ENCODE data around the gene NAT8.
"Not testable (repeated sequence)": the region's sequence is repeated elsewhere in the genome, so short reads cannot be mapped to it uniquely, and the experiment has no call there.

The NAT8 gene, protein sequence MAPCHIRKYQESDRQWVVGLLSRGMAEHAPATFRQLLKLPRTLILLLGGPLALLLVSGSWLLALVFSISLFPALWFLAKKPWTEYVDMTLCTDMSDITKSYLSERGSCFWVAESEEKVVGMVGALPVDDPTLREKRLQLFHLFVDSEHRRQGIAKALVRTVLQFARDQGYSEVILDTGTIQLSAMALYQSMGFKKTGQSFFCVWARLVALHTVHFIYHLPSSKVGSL
- total RNA-seq = 0 reads per million in 18 experiments

DNA sequence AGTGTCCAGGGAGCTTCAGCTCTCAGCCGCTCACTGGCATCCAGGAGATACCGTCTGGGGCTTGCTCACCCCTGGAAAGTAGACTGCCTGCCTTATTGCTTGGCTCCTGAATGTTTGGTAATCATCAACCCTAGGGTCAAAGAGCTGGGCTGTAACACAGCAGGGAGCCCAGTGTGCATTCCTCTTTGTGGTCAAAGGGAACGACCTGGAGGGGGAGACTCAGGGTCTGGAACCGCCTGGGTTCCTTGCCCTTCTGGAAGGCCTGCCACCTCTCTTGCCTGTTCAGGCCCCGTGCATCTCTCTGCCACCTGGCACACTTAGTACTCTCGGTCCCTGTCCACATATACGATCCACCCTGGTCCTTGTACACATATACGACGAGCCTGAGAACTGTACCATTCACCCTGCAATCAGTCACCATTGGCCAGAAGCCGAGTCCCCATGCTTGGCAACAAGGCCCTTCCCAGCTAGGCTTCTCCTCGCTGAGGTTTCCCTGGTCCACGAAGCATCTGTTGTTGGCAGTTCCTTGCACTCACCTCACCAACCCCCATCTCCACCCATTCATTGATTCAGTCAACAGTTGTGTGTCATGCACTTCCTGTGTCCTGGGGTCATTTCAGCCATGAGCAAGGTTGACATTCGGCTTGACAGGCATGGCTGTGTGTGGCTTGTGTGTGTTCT lies at the start of gene NAT8:
TSS of gene NAT8 (minus strand) at position 85 of the 681 bp plus-strand sequence. CDS start 794 bp downstream, outside the sequence.
- no peak for DNase-seq

DNA sequence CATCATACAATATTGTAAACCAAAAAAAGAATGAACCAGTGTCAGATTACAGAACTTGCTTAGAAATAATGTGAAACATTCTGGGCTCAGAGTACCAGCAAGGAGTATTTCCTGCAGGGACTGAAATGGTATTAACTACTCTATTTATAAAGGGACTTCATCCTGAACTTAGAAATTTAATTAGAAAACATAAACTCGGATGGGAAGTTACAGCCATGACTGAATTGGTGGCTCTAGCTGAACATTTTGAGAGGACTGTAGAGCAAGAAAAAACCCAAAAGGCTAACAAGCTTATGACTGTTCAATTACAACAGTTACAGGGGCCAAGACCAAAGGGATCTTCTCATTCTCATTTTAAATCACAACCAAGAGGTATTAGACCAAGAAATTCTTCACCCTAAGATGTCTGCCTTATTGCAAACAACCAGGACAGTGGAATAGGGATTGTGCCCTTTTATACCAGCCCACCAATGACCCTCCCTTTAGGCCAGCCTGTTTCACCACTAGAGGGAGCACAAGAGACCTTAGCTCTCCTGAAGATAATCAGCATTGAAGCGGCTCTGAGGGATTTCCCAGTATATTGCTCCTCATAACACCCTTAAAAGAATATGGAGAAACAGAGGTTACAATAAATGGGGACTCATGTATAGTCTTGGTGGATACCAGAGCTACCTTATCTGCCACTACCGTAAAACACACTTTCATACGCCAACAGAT lies 48.3 kb upstream of the NAT8 start:
- peak; percentile 21 to 38 for DNase-seq

DNA sequence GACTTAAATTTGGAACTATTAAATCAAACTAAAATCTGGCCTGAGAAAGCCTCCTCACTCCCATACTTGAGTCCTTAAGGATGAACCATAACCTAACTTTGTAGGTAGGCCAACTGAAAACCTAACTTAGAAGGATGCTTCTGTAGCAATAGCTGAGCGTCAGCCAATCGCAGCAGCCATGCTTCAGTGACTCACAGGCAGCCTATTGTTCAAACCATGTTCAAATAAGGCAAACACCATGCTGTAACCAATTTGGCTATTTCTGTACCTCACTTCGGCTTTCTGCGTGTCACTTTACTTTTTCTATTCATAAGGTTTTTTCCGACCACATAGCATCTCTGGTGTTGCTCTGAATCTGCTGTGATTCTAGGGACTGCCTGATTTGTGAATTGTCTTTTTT lies 46.3 kb upstream of the NAT8 start:
- not testable (repeated sequence) for DNase-seq

DNA sequence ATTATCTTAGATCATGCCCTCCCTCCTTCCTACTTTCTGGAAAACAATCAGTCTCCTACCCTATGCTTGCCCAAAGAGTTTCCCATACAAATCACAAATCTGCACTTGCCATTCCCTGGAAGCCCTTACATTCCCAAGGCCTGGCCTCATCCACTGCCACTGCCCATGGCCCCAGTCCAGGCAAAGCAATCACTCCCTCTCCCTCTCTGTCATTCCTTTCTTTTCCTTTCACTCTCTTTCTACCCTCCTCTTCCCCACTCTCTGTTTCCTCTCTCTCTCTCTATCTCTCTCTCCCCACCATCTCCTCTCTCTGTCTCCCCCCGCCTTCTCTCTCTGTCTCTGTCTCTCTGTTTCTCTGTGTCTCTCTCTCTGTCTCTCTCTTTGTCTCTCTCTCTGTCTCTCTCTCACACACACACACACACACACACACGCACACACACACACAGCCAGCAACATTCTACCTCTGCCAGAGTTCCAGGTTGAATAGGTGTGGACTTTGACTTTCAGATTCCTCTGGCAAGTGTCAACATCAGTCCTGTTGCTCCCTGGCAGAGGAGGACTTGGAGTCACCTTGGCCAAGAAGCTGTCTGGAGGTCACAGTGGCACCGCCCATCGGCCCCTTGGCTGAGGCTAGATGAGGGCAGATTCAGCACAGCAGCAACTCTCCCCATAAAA lies 43.7 kb upstream of the NAT8 start:
- no peak for DNase-seq

DNA sequence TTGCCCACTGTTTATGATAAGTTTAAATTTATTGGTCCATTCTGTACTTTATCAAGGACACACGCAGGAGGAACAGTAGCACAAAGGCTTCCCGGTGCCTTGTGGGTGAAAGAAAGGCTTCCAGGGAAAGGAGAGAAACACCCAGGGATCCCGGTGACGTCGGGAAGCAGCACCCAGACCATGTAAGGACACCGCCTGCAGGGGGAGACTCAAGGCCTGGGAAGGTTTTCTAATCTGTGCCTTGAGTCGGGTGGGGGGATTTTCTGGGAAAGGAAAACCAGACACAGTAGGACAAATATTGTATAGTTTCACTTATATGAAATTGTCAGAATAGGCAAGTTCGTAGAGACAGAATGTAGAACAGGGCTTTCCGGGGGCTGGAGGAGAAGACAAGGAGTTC lies 42.7 kb upstream of the NAT8 start:
- not testable (repeated sequence) for DNase-seq

DNA sequence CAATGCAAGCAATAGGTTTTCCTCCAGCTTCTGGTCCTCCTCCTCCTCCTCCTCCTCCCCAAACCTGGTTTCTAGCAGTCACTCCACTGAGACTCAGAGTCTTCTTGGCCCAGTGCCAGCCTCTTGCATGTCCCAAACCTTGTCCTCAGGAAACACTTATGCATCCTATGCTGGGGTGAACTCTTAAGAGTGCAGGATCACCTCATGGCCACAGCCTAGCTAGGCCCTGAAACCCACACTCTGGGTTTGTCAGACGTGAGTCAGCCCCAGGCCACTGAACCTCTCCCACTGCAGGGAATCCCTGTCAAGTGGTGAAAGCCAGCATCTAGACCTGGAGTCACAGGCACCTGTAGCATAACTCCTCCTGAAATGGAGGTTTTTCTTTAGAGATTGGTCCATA lies 42.1 kb upstream of the NAT8 start:
- not testable (repeated sequence) for DNase-seq

DNA sequence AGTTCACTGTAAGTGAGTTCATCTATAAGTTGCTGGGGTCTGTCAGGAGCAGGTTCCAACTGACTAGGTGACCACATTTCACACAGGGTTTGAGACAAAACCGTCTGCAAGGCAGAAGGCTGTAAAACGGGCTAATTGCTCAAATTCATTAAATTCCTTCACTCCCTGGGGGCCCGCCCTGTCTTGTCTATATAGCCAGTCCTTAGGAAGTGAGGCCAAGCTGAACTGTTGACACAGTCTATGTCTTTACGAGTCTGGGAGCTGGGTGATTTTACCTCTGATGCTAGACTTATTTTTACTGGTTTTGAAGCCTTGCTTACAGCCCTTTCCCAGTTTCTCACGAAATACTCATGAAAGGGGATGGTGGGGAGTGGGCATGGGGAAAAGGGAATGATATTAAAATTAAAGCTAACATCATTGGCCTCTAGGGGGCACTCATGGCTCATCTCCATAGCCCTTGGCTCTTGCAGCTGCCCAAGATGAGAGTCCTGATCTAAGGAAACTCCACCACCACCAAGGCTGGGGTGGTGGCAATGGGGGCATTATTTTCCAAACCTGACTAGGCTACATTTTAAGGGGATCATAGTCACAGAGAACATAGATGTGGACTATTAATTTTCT lies 37.8 kb upstream of the NAT8 start:
- DNase-seq = peak; percentile 50 to 51

DNA sequence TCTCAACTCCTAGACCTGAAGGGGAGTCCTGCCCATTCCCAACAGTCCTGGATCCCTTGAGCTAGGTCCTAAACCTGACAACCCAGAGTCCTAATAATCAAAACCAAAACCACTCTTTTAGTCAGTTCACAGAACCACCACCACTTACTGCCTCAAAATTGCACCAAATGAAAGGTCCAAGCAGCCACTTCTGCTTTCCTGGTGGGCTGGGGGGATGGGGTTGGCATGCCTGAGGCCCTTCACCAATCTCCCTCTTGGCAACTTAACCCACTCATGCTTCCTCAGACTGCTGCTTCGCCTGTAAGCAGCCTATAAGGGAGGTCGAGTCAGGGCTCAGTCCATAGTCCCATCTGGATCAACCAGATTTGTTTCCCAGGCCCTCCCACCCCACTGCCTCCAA lies 37.0 kb upstream of the NAT8 start:
- not testable (repeated sequence) for DNase-seq

DNA sequence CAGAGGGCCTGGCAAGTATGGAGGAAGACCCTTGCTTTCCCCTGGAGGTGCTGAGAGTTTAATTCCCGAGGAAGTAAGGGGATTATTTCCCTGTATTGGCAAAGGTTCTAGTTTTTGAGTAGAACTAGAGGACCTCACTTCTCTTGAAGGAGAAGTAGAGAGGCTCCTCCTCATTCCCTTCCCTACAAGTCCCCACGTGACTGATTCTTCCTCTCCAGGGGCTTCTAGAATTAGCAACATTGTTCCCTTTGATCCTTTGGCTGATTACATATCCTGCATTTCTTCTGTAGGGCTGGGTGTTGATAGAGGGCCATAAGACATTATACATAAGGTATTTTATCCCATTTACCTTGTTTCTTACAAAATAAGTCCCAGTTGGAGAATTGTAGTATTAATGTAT lies 35.8 kb upstream of the NAT8 start:
- DNase-seq = not testable (repeated sequence)

DNA sequence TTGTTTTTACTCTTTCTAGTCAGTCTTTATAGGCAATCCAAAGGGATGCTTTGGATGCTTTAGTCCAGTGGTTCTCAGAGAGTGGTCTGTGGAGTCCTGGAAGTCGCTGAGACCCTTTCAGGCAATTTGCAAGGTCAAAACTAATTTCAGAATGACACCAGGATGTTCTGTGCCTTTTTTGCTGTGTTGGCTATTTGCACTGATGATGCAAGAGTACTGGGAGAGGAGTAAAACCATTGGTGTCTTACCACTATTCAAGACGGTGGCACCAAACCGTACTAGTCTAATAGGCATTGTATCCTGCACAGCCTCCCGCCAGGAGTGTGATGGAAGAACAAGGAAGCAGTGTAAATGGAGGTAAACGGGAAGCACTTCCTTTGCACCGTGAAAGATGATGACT lies 34.0 kb upstream of the NAT8 start:
- DNase-seq = not testable (repeated sequence)

DNA sequence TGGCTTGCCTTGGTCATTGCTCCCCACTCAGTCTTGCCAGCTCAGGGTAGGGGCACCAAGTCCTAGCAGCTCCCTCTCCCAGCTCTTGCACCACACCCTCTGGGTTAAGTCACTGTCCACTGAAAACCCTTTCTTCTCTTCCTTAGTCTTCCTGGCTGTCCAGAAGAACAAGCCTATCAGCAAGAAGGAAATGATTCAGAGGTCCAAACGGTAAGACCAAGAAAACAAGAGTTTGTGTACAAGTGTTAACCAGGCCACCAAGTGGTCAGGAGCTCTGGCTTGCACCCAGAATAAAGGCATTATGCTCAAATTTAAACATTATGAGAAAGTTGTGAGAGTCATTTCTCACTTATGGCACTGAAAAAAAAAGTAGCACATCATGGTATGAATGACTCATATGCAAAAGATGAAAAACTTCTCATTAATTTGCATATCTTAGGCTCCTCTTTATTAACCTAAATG lies 32.5 kb upstream of the NAT8 start:
- DNase-seq = not testable (repeated sequence)

DNA sequence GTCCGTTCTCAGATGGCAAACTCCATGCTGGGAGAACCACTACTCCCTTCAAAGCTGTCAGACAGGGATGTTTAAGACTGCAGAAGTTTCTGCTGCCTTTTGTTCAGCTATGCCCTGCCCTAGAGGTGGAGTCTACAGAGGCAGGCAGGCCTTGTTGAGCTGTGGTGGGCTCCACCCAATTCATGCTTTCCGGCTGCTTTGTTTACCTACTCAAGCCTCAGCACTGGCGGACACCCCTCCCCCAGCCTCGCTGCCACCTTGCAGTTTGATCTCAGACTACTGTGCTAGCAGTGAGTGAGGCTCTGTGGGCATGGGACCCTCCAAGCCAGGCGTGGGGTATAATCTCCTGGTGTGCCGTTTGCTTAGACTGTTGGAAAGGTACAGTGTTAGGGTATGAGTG lies 27.8 kb upstream of the NAT8 start:
- DNase-seq = not testable (repeated sequence)

DNA sequence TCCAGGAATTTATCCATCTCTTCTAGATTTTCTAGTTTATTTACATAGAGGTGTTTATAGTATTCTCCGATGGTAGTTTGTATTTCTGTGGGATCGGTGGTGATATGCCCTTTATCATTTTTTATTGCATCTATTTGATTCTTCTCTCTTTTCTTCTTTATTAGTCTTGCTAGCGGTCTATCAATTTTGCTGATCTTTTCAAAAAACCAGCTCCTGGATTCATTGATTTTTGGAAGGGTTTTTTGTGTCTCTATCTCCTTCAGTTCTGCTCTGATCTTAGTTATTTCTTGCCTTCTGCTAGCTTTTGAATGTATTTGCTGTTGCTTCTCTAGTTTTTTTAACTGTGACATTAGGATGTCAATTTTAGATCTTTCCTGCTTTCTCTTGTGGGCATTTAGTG lies 25.0 kb upstream of the NAT8 start:
- DNase-seq = not testable (repeated sequence)

DNA sequence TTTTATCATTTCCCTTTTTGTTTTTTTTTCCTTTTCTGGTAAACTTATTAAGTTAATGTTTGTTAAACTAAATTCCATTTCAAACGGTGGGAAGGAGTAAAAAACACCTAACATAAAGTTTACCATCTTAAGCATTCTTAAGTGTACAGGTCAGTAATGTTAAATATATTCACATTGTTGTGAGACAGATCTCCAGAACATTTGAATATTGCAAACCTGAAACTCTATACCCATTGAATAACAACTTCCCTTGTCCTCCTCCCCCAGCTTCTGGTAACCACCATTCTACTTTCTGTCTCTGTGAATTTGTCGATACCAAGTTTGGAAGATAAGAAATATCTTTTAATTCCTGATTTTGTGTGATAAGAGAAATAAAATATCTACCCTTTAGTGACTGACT lies 12.0 kb upstream of the NAT8 start:
- DNase-seq = no peak

DNA sequence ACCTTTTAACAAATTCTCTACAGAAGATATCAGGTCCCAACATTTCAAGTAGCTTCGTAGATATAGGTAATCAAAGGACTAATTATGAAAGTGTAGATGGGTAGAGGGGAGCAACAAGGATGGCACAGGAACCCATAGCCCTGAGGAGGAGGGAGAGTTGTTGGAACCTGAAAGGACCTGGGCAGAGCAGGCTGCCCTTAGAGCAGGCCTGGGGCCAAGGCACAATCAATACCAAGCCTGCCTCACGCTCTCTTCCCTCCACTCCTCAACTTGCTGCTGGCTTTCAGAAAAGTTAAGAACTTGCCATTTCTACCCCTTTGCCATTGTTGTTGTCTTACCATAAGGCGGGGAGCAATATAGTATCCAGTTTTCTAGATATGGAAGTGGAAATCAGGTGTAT lies 10.1 kb upstream of the NAT8 start:
- DNase-seq = no peak

DNA sequence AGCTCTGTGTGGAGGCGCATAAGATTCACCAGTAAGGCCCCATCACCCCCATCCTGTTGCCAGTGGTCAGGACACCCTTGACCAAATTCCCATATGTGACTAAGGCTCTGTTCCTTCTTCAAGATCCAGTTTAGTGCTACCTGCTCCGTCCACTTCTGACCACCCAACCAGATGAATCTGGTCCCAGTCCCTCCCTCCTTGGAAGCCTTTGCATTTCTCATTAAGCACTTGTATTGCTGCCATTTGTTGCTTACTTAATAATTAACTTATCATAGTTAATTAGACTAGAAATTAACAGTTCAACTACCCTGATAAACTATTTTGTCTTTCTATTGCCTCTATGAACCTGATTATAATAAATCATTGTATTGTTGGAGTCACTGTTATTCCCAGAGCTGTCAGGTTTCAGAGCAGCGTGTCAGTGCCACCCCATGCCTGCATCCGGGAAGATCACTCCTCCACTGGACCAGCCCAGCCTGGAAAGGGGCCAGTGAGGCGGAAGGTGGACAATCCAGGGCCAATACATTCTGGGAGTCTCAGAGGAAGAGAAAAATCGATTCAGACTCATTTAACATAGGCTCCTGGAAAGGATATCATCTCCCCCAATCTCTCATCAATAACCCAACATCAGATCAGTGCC lies 9.5 kb upstream of the NAT8 start:
- no peak for DNase-seq

DNA sequence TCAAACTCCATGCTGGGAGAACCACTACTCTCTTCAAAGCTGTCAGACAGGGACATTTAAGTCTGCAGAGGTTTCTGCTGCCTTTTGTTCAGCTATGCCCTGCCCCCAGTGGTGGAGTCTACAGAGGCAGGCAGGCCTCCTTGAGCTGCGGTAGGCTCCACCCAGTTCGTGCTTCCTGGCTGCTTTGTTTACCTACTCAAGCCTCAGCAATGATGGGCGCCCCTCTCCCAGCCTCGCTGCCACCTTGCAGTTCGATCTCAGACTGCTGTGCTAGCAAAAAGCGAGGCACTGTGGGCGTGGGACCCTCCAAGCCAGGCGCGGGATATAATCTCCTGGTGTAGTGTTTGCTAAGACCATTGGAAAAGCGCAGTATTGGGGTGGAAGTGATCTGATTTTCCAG lies 5.5 kb upstream of the NAT8 start:
- not testable (repeated sequence) for DNase-seq

DNA sequence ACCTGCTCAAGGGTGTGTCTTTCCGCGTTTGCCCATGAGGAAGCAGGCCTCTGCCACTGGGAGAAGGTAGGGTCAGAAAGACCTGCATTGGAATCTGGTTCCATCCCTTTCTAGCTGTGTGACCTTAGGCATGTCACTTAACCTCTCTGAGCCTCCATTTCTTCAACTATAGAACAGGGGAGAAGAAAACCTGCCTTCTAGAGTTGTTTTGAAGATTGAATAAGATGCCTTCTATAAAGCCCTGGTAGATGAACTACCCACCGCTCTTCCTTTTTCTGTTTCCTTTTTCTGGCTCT lies 507 bp downstream of the NAT8 start:
- no peak for DNase-seq

DNA sequence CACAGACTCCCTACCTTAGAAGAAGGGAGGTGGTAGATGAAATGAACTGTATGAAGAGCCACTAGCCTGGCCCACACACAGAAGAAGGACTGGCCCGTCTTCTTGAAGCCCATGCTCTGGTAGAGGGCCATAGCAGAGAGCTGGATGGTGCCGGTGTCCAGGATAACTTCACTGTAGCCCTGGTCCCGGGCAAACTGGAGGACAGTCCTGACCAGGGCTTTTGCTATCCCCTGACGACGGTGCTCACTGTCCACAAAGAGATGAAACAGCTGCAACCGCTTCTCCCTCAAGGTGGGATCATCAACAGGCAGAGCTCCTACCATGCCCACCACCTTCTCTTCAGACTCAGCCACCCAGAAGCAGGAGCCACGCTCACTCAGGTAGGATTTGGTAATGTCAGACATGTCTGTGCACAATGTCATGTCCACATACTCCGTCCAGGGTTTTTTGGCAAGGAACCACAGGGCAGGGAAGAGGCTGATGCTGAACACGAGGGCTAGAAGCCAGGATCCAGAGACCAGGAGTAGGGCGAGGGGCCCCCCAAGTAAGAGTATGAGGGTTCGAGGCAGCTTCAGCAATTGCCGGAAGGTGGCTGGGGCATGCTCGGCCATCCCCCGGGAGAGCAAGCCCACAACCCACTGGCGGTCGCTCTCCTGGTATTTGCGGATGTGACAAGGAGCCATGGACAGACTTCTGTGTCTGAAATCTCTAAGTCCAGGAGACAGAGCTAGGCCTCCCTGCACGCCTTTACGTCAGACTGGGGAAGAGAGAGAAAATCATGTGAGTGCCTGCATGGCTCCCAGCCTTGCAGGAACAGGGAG lies 1.1 kb downstream of the NAT8 start:
- DNase-seq = no peak

DNA sequence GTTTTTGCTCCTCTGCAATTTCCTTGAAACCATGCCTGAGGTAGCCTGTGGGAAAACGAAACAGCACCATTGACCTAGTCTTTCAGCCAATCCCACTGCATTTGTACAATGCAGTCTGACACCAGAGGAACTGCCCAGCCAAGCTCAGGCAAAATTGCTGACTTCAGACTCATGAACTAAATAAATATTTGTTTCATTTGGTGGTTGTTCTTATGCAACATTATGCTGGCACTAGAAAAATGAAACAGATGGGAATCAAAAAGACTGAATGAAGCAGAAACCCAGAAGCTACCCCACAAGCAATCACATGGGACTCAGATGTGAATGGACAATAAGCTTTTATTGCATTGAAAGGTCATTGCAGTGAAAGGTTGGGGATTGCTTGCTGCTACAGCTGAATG lies 1.7 kb downstream of the NAT8 start:
- DNase-seq = peak; percentile 1 to 5

DNA sequence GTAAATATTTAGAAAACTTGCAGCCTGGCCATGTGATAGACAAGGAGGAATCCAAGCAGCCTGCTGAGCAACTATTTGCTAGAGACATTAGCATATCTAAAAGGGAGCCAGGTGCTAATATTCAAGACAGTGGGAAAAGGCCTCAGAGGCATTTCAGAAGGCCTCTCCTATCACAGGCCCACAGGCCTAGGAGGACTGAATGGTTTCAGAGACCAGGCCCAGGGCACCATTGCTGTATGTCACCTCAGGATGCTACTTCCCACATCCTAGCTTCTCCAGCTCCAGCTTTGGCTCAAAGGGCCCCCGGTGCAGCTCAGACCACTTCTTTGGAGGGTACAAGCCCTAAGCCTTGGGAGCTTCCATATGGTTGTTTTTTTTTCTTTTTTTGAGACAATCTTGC lies 3.8 kb downstream of the NAT8 start:
- no peak for DNase-seq

All from inflammatory macrophage (primary cell).